Peyer's patch (tissue), 4 donors: ENCODE results near the gene CD247.

ENCODE experiments used
- CTCF ChIP-seq, 6 experiments: fragments of 450-650 bp in 4 of 6; fragments of 200-600 bp in 2 of 6; sonication (generic) in 1 of 6; IDR thresholded peaks; one replicate each; pipeline ENCODE4 v1.5.1; 2017 to 2019; ENCODE audit warnings: antibody characterized with exemption in 6 of 6, mild to moderate bottlenecking in 3 of 6, moderate library complexity in 1 of 6
- POLR2A ChIP-seq, 2 donors: fragments of 450-650 bp; IDR thresholded peaks; one replicate each; pipeline ENCODE4 v1.5.1; 2017; ENCODE audit warnings: antibody characterized with exemption in 2 of 2, mild to moderate bottlenecking in 2 of 2, moderate library complexity in 2 of 2

GRCh38 chr1:167529829-167530474 is 11.6 kb upstream of the CD247 start:
- TF ChIP-seq CTCF (IDR thresholded peaks at IDR 0.05) (no peak), POLR2A (IDR thresholded peaks at IDR 0.05) (no peak)
